ENCODE data around the gene SESTD1. TPM values are rescaled to one million over a fixed set of nuclear protein-coding genes. Genes with fewer than 3 reads are reported as not detected.

The SESTD1 gene
- total RNA-seq, 1 experiment from 2014 or later: 26.6 TPM

DNA sequence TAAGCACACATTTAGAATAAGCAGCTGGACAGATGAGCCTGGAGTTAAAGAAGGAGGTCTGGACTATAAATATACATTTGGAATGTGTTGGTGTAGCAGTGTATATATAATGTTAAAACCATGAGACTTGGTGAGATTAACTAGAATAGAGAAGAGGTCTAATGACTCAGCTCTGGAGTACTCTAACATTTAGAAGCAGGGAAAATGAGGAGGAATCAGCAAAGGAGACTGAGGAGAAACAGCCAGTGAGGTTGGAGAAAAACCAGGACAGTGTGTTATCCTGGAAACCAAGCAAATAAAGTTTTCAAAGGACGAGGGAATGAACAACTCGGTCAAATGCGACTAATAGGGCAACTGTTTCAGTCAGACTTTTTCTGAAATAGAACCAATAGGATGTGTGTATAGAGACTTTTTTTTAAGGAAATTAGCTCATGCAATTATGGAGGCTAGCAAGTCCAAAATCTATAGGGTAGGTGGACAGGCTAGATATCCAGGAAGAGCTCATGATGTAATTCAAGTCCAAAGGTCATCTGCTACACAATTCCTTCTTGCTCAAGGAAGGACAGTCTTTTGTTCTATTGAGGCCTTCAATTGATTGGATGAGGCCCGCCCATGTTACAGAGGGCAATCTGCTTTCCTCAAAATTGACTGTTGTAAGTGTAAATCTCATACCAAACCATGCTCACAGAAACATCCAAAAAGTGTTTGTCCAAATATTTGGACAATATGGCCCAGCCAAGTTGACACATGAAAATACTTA is 10.8 kb upstream of the SESTD1 start:
- Histone ChIP-seq H3K27me3 (ENCODE audit: insufficient read depth, low read length) (no peaks in the 10 kb centered on the region), H3K27ac (ENCODE audit: low read depth, low read length) (no peak overlapping the region), H3K4me3 (replicated peaks in 1 of 2; ENCODE audit: low read depth in 1 of 2, low read length in 2 of 2) (no peak overlapping the region), H2AFZ (ENCODE audit: low read depth, low read length, poor library complexity, severe bottlenecking) (no peak overlapping the region), H3K9me2 (ENCODE audit: insufficient read depth) (no peaks in the 10 kb centered on the region), H3K36me3 (ENCODE audit: control insufficient read depth in 1 of 2, insufficient read depth in 2 of 2, low read length in 2 of 2) (no peaks in the 10 kb centered on the region), H3K9me3 (ENCODE audit: control insufficient read depth in 1 of 2, insufficient read depth in 1 of 2, low read depth in 1 of 2, low read length in 2 of 2) (no peaks in the 10 kb centered on the region), H3K4me2 (ENCODE audit: low read length) (no peak overlapping the region), H3K9ac (ENCODE audit: low read length) (no peak overlapping the region), H3K79me2 (ENCODE audit: insufficient read depth, low read length) (no peaks in the 10 kb centered on the region), H3K4me1 (ENCODE audit: control insufficient read depth in 1 of 2, insufficient read depth in 2 of 2, low read length in 2 of 2) (no peaks in the 10 kb centered on the region), H4K20me1 (ENCODE audit: insufficient read depth) (no peaks in the 10 kb centered on the region)
- TF ChIP-seq ELF1 (IDR thresholded peaks at IDR 0.05; ENCODE audit: borderline replicate concordance, low read depth): no peak
- TF ChIP-seq, protein P1, sequence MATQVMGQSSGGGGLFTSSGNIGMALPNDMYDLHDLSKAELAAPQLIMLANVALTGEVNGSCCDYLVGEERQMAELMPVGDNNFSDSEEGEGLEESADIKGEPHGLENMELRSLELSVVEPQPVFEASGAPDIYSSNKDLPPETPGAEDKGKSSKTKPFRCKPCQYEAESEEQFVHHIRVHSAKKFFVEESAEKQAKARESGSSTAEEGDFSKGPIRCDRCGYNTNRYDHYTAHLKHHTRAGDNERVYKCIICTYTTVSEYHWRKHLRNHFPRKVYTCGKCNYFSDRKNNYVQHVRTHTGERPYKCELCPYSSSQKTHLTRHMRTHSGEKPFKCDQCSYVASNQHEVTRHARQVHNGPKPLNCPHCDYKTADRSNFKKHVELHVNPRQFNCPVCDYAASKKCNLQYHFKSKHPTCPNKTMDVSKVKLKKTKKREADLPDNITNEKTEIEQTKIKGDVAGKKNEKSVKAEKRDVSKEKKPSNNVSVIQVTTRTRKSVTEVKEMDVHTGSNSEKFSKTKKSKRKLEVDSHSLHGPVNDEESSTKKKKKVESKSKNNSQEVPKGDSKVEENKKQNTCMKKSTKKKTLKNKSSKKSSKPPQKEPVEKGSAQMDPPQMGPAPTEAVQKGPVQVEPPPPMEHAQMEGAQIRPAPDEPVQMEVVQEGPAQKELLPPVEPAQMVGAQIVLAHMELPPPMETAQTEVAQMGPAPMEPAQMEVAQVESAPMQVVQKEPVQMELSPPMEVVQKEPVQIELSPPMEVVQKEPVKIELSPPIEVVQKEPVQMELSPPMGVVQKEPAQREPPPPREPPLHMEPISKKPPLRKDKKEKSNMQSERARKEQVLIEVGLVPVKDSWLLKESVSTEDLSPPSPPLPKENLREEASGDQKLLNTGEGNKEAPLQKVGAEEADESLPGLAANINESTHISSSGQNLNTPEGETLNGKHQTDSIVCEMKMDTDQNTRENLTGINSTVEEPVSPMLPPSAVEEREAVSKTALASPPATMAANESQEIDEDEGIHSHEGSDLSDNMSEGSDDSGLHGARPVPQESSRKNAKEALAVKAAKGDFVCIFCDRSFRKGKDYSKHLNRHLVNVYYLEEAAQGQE (IDR thresholded peaks at IDR 0.05; ENCODE audit: low read depth): no peak
- TF ChIP-seq, protein P2, sequence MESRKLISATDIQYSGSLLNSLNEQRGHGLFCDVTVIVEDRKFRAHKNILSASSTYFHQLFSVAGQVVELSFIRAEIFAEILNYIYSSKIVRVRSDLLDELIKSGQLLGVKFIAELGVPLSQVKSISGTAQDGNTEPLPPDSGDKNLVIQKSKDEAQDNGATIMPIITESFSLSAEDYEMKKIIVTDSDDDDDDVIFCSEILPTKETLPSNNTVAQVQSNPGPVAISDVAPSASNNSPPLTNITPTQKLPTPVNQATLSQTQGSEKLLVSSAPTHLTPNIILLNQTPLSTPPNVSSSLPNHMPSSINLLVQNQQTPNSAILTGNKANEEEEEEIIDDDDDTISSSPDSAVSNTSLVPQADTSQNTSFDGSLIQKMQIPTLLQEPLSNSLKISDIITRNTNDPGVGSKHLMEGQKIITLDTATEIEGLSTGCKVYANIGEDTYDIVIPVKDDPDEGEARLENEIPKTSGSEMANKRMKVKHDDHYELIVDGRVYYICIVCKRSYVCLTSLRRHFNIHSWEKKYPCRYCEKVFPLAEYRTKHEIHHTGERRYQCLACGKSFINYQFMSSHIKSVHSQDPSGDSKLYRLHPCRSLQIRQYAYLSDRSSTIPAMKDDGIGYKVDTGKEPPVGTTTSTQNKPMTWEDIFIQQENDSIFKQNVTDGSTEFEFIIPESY (IDR thresholded peaks at IDR 0.05; ENCODE audit: extremely low read depth, insufficient replicate concordance, low read length): no peak
- TF ChIP-seq FOSL1 (IDR thresholded peaks at IDR 0.05; ENCODE audit: low read depth): no peak
- TF ChIP-seq CEBPB (IDR thresholded peaks at IDR 0.05; ENCODE audit: low read depth): no peak
- no peak for TF ChIP-seq SIN3A (IDR thresholded peaks at IDR 0.05; ENCODE audit: low read depth)
- TF ChIP-seq JUND (IDR thresholded peaks at IDR 0.05): no peak
- TF ChIP-seq POLR2A (IDR thresholded peaks at IDR 0.05; ENCODE audit: borderline replicate concordance, extremely low read depth, insufficient read depth, insufficient read length): no peak
- no peak for TF ChIP-seq SRF (IDR thresholded peaks at IDR 0.05; ENCODE audit: low read depth)
- no peak for TF ChIP-seq SP1 (IDR thresholded peaks at IDR 0.05; ENCODE audit: low read depth)
- TF ChIP-seq, protein P3, sequence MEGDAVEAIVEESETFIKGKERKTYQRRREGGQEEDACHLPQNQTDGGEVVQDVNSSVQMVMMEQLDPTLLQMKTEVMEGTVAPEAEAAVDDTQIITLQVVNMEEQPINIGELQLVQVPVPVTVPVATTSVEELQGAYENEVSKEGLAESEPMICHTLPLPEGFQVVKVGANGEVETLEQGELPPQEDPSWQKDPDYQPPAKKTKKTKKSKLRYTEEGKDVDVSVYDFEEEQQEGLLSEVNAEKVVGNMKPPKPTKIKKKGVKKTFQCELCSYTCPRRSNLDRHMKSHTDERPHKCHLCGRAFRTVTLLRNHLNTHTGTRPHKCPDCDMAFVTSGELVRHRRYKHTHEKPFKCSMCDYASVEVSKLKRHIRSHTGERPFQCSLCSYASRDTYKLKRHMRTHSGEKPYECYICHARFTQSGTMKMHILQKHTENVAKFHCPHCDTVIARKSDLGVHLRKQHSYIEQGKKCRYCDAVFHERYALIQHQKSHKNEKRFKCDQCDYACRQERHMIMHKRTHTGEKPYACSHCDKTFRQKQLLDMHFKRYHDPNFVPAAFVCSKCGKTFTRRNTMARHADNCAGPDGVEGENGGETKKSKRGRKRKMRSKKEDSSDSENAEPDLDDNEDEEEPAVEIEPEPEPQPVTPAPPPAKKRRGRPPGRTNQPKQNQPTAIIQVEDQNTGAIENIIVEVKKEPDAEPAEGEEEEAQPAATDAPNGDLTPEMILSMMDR (IDR thresholded peaks at IDR 0.05 in 2 of 3, conservative IDR thresholded peaks at IDR 0.05 in 1 of 3; ENCODE audit: borderline replicate concordance in 1 of 3, insufficient read depth in 1 of 3, low read depth in 2 of 3, low read length in 2 of 3): no peak
- intact Hi-C loops (cut with micrococcal nuclease): no loop called here
- DNase-seq (ENCODE audit: low read depth, low spot score): no peak
- ChIA-PET CTCF (no interaction called here), RAD21 (ENCODE audit: low non-redundant PET in 1 of 2, low total read pairs in 2 of 2, uncharacterized antibody in 2 of 2, unreplicated experiment in 2 of 2) (no interaction called here), POLR2A (no interaction called here)
- no peak for ATAC-seq
- no TSS peak for BruUV-seq (replicated peaks)

Measured in HCT116 (cell line).